Keratinocyte (primary cell): ENCODE measurements around the gene RASSF9.

Source experiments
- EZH2 ChIP-seq: IDR thresholded peaks from one replicate; pipeline ENCODE4 v1.6.1; 2012; ENCODE audit warnings: inconsistent platforms, mild to moderate bottlenecking, low read length, moderate library complexity
- TF ChIP-seq, protein P1 (sequence below), 3 experiments: IDR thresholded peaks in 1 of 3; conservative IDR thresholded peaks in 1 of 3; optimal IDR thresholded peaks in 1 of 3; 2 replicates in 2 of 3; 3 replicates in 1 of 3; pipeline versions ENCODE3 to v1.5.1; 2011; ENCODE audit warnings: low read length in 3 of 3, mild to moderate bottlenecking in 3 of 3, moderate library complexity in 2 of 3, control low read depth in 1 of 3, inconsistent platforms in 1 of 3; ENCODE audit not compliant: insufficient read depth in 2 of 3; ENCODE audit errors: extremely low read depth in 1 of 3

GRCh38 chr12:85883763-85884162 lies 47.6 kb upstream of the RASSF9 start:
- TF ChIP-seq, protein P1, sequence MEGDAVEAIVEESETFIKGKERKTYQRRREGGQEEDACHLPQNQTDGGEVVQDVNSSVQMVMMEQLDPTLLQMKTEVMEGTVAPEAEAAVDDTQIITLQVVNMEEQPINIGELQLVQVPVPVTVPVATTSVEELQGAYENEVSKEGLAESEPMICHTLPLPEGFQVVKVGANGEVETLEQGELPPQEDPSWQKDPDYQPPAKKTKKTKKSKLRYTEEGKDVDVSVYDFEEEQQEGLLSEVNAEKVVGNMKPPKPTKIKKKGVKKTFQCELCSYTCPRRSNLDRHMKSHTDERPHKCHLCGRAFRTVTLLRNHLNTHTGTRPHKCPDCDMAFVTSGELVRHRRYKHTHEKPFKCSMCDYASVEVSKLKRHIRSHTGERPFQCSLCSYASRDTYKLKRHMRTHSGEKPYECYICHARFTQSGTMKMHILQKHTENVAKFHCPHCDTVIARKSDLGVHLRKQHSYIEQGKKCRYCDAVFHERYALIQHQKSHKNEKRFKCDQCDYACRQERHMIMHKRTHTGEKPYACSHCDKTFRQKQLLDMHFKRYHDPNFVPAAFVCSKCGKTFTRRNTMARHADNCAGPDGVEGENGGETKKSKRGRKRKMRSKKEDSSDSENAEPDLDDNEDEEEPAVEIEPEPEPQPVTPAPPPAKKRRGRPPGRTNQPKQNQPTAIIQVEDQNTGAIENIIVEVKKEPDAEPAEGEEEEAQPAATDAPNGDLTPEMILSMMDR (optimal IDR thresholded peaks at IDR 0.05 in 1 of 3, IDR thresholded peaks at IDR 0.05 in 1 of 3, conservative IDR thresholded peaks at IDR 0.05 in 1 of 3; ENCODE audit: extremely low read depth in 1 of 3, insufficient read depth in 2 of 3, low read length in 3 of 3), result no peak
- no peak for TF ChIP-seq EZH2
